HL-60 (cell line): ENCODE data around the gene UBALD1.

Experiments used
- CTCF ChIP-seq: IDR thresholded peaks from one replicate; pipeline ENCODE4 v1.5.1; 2011; ENCODE audit warnings: low read length, control low read depth, inconsistent platforms; ENCODE audit not compliant: insufficient read depth
- GABPA ChIP-seq: IDR thresholded peaks from 2 replicates; pipeline ENCODE4 v1.6.1; 2012; ENCODE audit warnings: low read depth
- POLR2AphosphoS5 ChIP-seq: IDR thresholded peaks from 2 replicates; pipeline ENCODE4 v1.6.1; 2012; ENCODE audit warnings: low read depth
- REST ChIP-seq: IDR thresholded peaks from 2 replicates; pipeline ENCODE4 v1.6.1; 2012; ENCODE audit warnings: low read depth; ENCODE audit not compliant: insufficient replicate concordance
- SPI1 ChIP-seq: IDR thresholded peaks from 2 replicates; pipeline ENCODE4 v1.6.1; 2012; ENCODE audit warnings: low read depth, mild to moderate bottlenecking, borderline replicate concordance

GRCh38 chr16:4640572-4641305 lies 26.1 kb upstream of the UBALD1 start:
- TF ChIP-seq POLR2AphosphoS5: no peak
- no peak for TF ChIP-seq CTCF
- no peak for TF ChIP-seq GABPA
- TF ChIP-seq SPI1: no peak
- no peak for TF ChIP-seq REST
